Nephron progenitor cell (in vitro differentiated cells): ENCODE measurements around the gene GFPT1.
"Not testable (repeated sequence)": the region's sequence is repeated elsewhere in the genome, so short reads cannot be mapped to it uniquely, and the experiment has no call there.

Experiments
- DNase-seq: peaks from one replicate; pipeline ENCODE4 v3.0.0; 2021
- H3K27ac Mint-ChIP-seq: 2 replicates; pipeline ENCODE4 v1.8.0; 2021; ENCODE audit warnings: mild to moderate bottlenecking, moderate library complexity, mixed read lengths
- H3K27me3 Mint-ChIP-seq: 2 replicates; pipeline ENCODE4 v1.8.0; 2021; ENCODE audit warnings: mild to moderate bottlenecking, low read depth, mixed read lengths; ENCODE audit not compliant: poor library complexity
- H3K36me3 Mint-ChIP-seq: 2 replicates; pipeline ENCODE4 v1.8.0; 2021; ENCODE audit warnings: low read depth, mixed read lengths
- H3K4me1 Mint-ChIP-seq: 2 replicates; pipeline ENCODE4 v1.8.0; 2021; ENCODE audit warnings: mixed read lengths
- H3K4me3 Mint-ChIP-seq: 2 replicates; pipeline ENCODE4 v1.8.0; 2021; ENCODE audit warnings: mild to moderate bottlenecking, moderate library complexity, mixed read lengths
- H3K9me3 Mint-ChIP-seq: 2 replicates; pipeline ENCODE4 v1.8.0; 2021; ENCODE audit warnings: mild to moderate bottlenecking, moderate library complexity, mixed read lengths
- TF ChIP-seq, protein P1 (sequence below): fragments of 200-600 bp; sonication (generic); IDR thresholded peaks from 2 replicates; pipeline ENCODE4 v1.5.0; 2021; ENCODE audit warnings: antibody characterized with exemption

The GFPT1 gene

DNA sequence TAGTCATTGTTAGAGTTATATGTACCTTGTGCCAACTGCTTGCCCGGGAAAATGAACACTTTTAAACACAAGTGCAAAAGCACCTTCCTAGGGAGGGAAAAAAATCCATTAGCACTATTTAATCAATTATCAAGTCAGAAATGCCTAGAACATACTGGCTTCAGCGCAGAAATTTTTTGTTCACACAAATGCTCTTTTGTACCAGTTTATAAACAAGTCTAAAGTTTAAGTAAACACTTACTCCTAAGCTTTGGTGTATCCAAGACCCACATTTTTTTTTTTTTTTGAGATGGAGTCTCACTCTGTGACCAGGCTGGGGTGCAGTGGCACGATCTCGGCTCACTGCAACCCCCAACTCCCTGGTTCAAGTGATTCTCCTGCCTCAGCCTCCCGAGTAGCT lies 30.6 kb downstream of the GFPT1 start:
- H3K4me1 Mint-ChIP-seq: no peaks in the 10 kb centered on the region
- H3K36me3 Mint-ChIP-seq: peaks cover 76% of the 10 kb centered on the region
- H3K9me3 Mint-ChIP-seq: no peaks in the 10 kb centered on the region
- no peak for DNase-seq
- TF ChIP-seq, protein P1, sequence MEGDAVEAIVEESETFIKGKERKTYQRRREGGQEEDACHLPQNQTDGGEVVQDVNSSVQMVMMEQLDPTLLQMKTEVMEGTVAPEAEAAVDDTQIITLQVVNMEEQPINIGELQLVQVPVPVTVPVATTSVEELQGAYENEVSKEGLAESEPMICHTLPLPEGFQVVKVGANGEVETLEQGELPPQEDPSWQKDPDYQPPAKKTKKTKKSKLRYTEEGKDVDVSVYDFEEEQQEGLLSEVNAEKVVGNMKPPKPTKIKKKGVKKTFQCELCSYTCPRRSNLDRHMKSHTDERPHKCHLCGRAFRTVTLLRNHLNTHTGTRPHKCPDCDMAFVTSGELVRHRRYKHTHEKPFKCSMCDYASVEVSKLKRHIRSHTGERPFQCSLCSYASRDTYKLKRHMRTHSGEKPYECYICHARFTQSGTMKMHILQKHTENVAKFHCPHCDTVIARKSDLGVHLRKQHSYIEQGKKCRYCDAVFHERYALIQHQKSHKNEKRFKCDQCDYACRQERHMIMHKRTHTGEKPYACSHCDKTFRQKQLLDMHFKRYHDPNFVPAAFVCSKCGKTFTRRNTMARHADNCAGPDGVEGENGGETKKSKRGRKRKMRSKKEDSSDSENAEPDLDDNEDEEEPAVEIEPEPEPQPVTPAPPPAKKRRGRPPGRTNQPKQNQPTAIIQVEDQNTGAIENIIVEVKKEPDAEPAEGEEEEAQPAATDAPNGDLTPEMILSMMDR: no peak
- no peak overlapping the region for H3K4me3 Mint-ChIP-seq
- no peaks in the 10 kb centered on the region for H3K27me3 Mint-ChIP-seq
- H3K27ac Mint-ChIP-seq: no peak overlapping the region

DNA sequence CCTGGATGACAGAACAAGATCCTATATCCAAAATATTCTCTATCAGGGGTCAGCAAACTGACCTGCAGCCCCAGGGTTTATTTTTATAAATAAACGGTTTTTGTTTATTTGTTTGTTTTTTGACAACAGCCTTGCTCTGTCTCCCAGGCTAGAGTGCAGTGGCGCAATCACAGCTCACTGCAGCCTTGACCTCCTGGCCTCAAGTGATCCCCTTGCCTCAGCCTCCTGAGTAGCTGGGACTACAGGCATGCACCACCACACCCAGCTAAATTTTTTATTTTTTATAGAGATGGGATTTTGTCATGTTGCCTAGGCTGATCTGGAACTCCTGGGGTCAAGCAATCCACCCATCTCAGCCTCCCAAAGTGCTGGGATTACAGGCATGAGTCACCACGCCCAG lies 32.1 kb downstream of the GFPT1 start:
- not testable (repeated sequence) for H3K4me1 Mint-ChIP-seq

DNA sequence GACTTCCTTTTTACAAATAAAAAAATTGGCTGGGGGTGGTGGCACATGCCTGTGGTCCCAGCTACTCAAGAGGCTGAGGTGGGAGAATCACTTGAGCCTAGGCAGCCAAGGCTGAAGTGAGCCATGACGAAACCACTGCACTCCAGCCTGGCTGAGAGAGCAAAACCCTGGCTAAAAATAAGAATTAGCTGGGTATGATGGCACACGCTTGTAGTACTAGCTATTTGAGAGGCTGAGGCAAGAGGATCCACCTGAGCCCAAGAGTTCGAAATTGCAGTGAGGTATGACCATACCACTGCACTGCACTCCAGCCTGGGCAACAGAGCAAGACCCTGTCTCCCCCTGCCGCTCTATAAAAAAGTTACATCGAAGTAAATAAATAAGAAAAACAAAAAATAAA lies 33.7 kb downstream of the GFPT1 start:
- TF ChIP-seq, protein P1: no peak
- Mint-ChIP-seq H3K36me3 (peaks cover 77% of the 10 kb centered on the region), H3K4me3 (no peak overlapping the region), H3K27ac (no peak overlapping the region), H3K9me3 (no peaks in the 10 kb centered on the region), H3K27me3 (no peaks in the 10 kb centered on the region), H3K4me1 (no peaks in the 10 kb centered on the region)
- DNase-seq: no peak

More for the DNA sequence above, 32.1 kb downstream of the GFPT1 start:
- H3K9me3 Mint-ChIP-seq, H3K4me3 Mint-ChIP-seq, H3K27ac Mint-ChIP-seq, H3K27me3 Mint-ChIP-seq, DNase-seq: not testable (repeated sequence)
- peaks cover 75% of the 10 kb centered on the region for H3K36me3 Mint-ChIP-seq

DNA sequence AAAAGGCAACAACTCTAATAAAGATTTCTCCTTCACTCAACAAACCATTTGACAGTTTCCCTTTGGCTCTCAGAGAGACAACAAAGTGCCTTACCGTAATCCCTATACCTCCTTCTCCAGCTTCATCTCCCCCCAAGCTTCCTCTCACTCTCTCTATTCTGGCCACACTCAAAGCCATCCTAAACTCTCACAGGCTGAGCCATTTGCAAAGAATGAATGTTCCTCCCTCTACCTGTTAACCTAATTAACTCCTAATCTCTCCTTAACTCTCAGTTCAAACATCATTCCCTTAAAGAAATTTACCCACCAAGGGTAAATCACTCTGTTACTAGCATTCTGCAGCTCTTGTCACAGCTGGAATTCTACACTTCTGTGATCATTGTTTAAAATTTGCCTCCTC lies 38.2 kb downstream of the GFPT1 start:
- DNase-seq: no peak
- Mint-ChIP-seq H3K4me1 (no peaks in the 10 kb centered on the region), H3K27me3 (no peaks in the 10 kb centered on the region), H3K9me3 (no peaks in the 10 kb centered on the region), H3K4me3 (no peak overlapping the region), H3K36me3 (peaks cover 73% of the 10 kb centered on the region), H3K27ac (peak overlapping the region; percentile 70)
- TF ChIP-seq, protein P1: no peak

DNA sequence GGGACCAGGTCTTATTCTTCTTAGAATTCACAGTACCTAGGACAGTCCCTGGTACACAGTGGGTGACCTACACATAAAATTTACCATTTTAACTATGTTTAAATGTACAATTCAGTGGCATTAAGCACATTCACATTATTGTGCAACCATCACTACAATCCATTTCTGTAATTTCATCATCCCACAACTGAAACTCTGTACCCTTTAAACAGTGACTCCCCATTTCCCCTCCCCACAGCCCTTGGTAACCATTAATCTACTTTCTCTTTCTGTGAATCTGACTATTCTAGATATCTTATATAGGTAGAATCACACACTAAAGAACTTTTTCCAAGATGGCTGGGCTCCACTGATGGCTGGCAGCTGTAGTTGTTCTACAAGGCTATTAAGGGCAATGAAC lies 41.6 kb downstream of the GFPT1 start:
- no peaks in the 10 kb centered on the region for H3K27me3 Mint-ChIP-seq
- no peak overlapping the region for H3K4me3 Mint-ChIP-seq
- no peak for DNase-seq
- no peak overlapping the region for H3K27ac Mint-ChIP-seq
- TF ChIP-seq, protein P1: no peak
- H3K9me3 Mint-ChIP-seq: no peaks in the 10 kb centered on the region
- peaks cover 82% of the 10 kb centered on the region for H3K36me3 Mint-ChIP-seq
- H3K4me1 Mint-ChIP-seq: no peaks in the 10 kb centered on the region

DNA sequence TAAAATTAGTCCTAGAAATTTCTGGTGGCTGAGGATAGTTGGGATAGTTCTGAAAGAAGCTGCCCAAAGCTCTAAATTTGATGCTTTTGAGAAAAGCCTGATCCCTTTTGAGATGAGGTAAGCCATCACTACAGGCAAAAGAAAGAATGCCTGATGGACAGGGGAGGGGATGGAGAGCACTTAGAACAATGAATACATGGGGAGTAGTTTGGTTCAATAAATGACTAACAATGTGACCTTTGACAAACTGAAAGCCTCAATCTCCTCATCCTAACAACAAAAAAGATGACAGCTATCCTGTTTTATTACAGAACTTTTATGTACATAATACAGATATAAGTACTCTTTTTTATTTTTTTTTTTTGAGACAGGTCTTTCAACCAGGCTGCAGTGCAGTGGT lies 42.7 kb downstream of the GFPT1 start:
- Mint-ChIP-seq H3K27me3 (no peaks in the 10 kb centered on the region), H3K27ac (no peak overlapping the region), H3K9me3 (no peaks in the 10 kb centered on the region), H3K36me3 (peaks cover 80% of the 10 kb centered on the region), H3K4me3 (no peak overlapping the region), H3K4me1 (no peaks in the 10 kb centered on the region)
- TF ChIP-seq, protein P1: no peak
- no peak for DNase-seq
